T-helper 9 cell (primary cell): ENCODE data around the gene HEATR9.
"Not testable (repeated sequence)": the region's sequence is repeated elsewhere in the genome, so short reads cannot be mapped to it uniquely, and the experiment has no call there.

ENCODE experiments used
- DNase-seq: peaks from one replicate; pipeline ENCODE4 v3.0.0-alpha.2; 2020
- total RNA-seq, 2 donors: gene quantifications; one replicate each; lab custom pipeline; 2026; lab: John Stamatoyannopoulos, UW

The HEATR9 gene
- 1.7 to 2.9 reads per million in 2 donors for total RNA-seq

GRCh38 chr17:35868737-35869136 lies at the start of gene HEATR9:
Gene HEATR9 (minus strand): TSS chr17:35868891. CDS start chr17:35868742, 149 bp downstream.
- DNase-seq = no peak

- no peak for DNase-seq
Measured at GRCh38 chr17:35917519-35918213, 49.0 kb upstream of the HEATR9 start.

DNA sequence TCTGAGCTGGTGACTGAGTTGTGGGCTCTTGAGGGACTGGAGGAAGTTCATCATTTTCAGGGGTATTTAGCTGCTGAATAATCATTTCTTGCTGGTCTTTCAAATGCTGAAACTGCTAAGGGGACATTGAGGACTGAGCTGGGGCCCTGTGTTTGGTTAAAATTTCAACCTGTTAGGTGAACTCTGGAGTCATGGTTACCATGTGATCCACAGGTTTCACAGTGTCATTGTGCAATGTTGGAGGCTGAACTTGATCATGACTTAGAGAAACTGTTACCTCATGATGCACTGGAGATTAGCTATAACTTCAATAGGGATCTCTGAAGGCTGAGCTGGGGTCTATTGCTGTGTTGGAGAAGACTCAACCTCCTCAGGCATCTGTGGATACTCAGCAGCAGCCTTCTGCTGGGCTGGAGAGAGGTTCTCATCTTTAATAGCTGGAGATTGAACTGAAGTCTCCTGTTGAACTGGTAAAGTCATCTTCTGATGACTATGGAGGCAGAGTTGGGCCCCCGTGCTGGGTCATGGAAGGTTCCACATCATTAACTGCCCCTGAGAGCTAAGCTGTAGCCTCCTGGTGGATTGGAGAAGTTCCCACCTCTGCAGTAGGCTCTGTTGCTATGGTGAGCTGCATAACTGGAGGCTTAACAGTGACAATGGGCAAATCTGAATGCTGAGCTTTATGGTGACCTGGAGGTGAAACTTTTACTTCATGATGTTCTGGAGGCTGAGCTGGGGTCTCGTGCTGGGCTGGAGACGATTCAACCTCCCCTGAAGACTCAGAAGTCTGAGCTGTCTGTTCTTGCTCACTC lies 46.7 kb upstream of the HEATR9 start:
- no peak for DNase-seq

GRCh38 chr17:35914354-35914753 lies 45.7 kb upstream of the HEATR9 start:
- DNase-seq = no peak

GRCh38 chr17:35913609-35914008 lies 44.9 kb upstream of the HEATR9 start:
- no peak for DNase-seq

DNA sequence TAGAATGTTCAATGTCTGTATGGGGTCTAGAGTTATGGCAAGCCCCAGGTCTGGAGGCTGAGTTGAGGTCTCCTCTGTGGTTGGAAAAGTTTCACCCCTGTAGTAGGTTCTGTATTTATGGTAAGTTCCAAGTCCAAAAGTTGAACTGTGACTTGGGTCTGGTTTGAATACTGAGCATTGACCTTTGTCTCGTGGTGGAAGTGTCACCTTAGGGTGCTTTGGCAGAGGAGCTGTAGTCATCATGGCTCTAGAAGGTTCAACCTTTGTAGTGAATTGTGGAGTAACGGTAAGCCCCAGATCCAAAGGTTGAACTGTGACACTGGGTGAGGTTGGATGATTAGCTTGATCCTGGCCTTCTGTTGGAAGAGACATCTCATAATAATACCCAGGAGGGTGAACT lies 44.3 kb upstream of the HEATR9 start:
- no peak for DNase-seq

- DNase-seq = no peak
Measured at GRCh38 chr17:35912339-35912912, 43.7 kb upstream of the HEATR9 start.

- DNase-seq = no peak
Measured at GRCh38 chr17:35909408-35909807, 40.7 kb upstream of the HEATR9 start.

GRCh38 chr17:35907691-35908090 lies 39.0 kb upstream of the HEATR9 start:
- no peak for DNase-seq

- no peak for DNase-seq
Measured at GRCh38 chr17:35906926-35907637, 38.4 kb upstream of the HEATR9 start.

GRCh38 chr17:35906191-35906925 lies 37.7 kb upstream of the HEATR9 start:
- DNase-seq = no peak

- DNase-seq = no peak
Measured at GRCh38 chr17:35903451-35903850, 34.8 kb upstream of the HEATR9 start.

GRCh38 chr17:35901631-35902175 lies 33.0 kb upstream of the HEATR9 start:
- DNase-seq = no peak

GRCh38 chr17:35900708-35901480 lies 32.2 kb upstream of the HEATR9 start:
- DNase-seq = no peak

DNA sequence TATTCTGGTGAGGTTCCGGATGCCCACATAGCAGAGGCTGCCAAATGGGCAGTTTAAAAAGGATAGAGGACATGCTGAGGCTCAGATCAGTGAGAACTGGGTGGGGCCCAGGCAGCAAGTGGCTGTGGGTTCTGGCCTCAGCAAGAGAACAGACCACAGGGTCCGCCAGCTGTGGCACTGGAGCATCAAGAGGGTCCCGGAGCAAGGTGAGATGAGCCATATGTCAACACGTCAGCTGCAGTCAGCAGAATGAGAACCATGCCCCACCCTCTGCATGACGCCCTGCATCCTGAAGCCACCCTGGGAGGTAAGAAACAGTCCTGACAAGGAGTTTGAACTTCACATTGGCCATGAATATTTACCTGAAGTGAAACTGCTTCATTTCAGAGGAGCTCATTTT lies 31.6 kb upstream of the HEATR9 start:
- DNase-seq = no peak

GRCh38 chr17:35898283-35899070 lies 29.8 kb upstream of the HEATR9 start:
- DNase-seq = no peak

GRCh38 chr17:35897772-35898171 lies 29.1 kb upstream of the HEATR9 start:
- not testable (repeated sequence) for DNase-seq

- no peak for DNase-seq
Measured at GRCh38 chr17:35895636-35896587, 27.2 kb upstream of the HEATR9 start.

- DNase-seq = no peak
Measured at GRCh38 chr17:35894206-35894605, 25.5 kb upstream of the HEATR9 start.
